Calu3 (cell line): ENCODE measurements around the gene EZR. TPM values are rescaled to one million over a fixed set of nuclear protein-coding genes. Genes with fewer than 3 reads are reported as not detected.

Experiments
- BruUV-seq: library from RNA; stranded (reverse); fragments of 400-500 nt; replicated peaks from 2 replicates; lab custom pipeline; 2021; lab: Mats Ljungman, UMichigan
- CTCF ChIA-PET: fragments of 300-600 bp; sonication (Branson Sonifier 250); formaldehyde crosslinking; loops from one replicate; lab custom pipeline; 2022; ENCODE audit warnings: antibody characterized with exemption; lab: Charles Lee
- DNase-seq: peaks from one replicate; pipeline ENCODE4 v3.0.0; 2022
- H3K27ac Mint-ChIP-seq: one replicate; pipeline ENCODE4 v1.8.0; 2022; ENCODE audit warnings: mixed read lengths; ENCODE audit not compliant: unreplicated experiment
- H3K27me3 Mint-ChIP-seq: one replicate; pipeline ENCODE4 v1.8.0; 2022; ENCODE audit warnings: mixed read lengths; ENCODE audit not compliant: unreplicated experiment
- H3K36me3 Mint-ChIP-seq: one replicate; pipeline ENCODE4 v1.8.0; 2022; ENCODE audit warnings: mild to moderate bottlenecking, moderate library complexity, mixed read lengths; ENCODE audit not compliant: insufficient read depth, unreplicated experiment
- H3K4me1 Mint-ChIP-seq: one replicate; pipeline ENCODE4 v1.8.0; 2022; ENCODE audit warnings: mild to moderate bottlenecking, low read depth, mixed read lengths; ENCODE audit not compliant: unreplicated experiment
- H3K4me3 Mint-ChIP-seq: one replicate; pipeline ENCODE4 v1.8.0; 2022; ENCODE audit warnings: mild to moderate bottlenecking, low read depth, moderate library complexity, mixed read lengths; ENCODE audit not compliant: unreplicated experiment
- H3K9me3 Mint-ChIP-seq: one replicate; pipeline ENCODE4 v1.8.0; 2022; ENCODE audit warnings: low read depth, mixed read lengths; ENCODE audit not compliant: unreplicated experiment
- CTCF ChIP-seq: fragments of 200-600 bp; IDR thresholded peaks from one replicate; pipeline ENCODE4 v1.8.0; 2022; ENCODE audit warnings: antibody characterized with exemption; ENCODE audit not compliant: unreplicated experiment
- intact Hi-C: fragments of 100-400 bp; cut with micrococcal nuclease; formaldehyde crosslinking; loops from one replicate; pipeline ENCODE4 v1.10.0; 2022; ENCODE audit not compliant: unreplicated experiment
- total RNA-seq: library from RNA; stranded (reverse); gene quantifications from 2 replicates; pipeline ENCODE4 v1.2.3, GENCODE V29; 2022

EZR gene
- total RNA-seq, 1 experiment from 2014 or later, result 935 TPM

DNA sequence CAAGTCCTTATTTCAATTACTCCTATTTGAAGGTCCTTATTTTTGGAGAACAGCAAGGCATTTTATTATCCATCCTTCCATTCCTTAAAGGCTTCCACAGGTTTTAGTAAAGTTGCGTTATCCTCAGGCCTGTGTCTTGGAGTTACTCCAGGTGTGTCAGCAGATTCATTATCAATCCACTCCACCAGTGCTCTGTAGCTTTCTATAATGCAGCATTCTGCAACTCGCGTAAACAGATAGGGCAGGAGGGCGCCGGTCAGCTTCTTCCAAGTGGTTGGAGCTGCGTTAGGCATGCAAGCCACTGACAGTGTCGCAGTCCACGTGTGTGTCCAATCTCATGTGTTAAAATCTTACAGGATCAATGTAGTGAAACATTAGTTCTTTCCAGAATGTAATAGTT lies 93.5 kb downstream of the EZR start:
- Mint-ChIP-seq H3K9me3 (peaks cover 5% of the 10 kb centered on the region), H3K27me3 (no peaks in the 10 kb centered on the region), H3K27ac (no peak overlapping the region), H3K36me3 (peaks cover 54% of the 10 kb centered on the region), H3K4me3 (no peak overlapping the region), H3K4me1 (peaks cover 24% of the 10 kb centered on the region)
- BruUV-seq, result no TSS peak
- no peak for DNase-seq
- intact Hi-C loops, result no loop called here
- CTCF ChIA-PET, result no interaction called here
- TF ChIP-seq CTCF, result no peak

DNA sequence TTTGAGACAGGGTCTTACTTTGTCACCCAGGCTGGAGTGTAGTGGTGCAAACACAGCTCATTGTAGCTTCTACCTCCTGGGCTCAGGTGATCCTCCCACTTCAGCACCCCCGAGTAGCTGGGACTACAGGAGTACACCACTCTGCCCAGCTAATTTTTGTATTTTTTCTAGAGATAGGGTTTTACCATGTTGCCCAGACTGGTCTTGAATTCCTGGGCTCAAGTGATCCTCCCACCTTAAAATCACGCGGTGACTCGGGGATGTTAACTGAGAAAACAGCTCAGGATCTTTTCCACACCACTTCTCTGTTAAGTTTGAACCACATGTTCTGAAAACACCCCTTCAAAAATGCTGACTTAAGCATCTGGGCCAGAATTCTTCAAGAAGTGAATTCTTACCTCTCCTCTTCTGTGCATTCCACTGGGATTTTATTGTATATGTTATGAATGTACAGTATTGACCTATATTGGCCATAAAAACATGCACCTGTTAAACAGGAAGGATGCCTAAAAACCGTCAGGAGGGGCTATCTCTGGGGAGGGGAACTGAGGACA lies 96.9 kb downstream of the EZR start:
- BruUV-seq, result no TSS peak
- TF ChIP-seq CTCF, result no peak
- Mint-ChIP-seq H3K4me3 (no peak overlapping the region), H3K27ac (no peak overlapping the region), H3K9me3 (peaks cover 3% of the 10 kb centered on the region), H3K4me1 (peaks cover 43% of the 10 kb centered on the region), H3K36me3 (peaks cover 42% of the 10 kb centered on the region), H3K27me3 (no peaks in the 10 kb centered on the region)
- intact Hi-C loops, result no loop called here
- DNase-seq, result no peak
- CTCF ChIA-PET, result no interaction called here

DNA sequence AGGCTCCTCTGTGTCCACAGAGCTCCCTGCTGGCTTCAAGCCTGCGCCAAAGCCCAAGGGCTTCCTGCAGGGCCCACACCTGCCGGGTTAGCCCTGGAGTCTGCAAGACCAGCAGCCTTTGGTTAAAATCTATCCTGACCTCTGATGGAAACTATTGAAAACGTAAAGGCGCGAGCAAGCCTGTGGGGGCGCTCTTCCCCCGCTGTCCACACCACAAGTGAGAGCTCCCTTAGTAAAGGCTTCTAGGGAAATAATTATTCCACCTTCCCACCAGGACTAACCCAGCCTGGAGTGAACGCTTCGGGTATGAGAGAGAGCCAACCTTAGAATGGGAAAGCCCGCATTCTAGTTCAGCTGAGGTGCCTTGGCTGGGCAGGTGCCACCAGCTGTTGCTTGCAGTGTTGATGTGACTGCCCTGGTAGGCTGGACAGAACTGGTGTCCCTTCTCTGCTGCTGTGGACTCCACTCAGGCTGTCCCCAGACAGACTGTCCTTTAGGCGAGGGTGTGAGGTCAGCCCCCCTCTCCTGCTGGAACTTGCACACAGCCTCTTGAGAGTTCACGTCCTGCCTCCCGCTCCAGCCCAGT lies 100.6 kb downstream of the EZR start:
- BruUV-seq, result no TSS peak
- Mint-ChIP-seq H3K9me3 (no peaks in the 10 kb centered on the region), H3K36me3 (peaks cover 27% of the 10 kb centered on the region), H3K4me3 (no peak overlapping the region), H3K27me3 (no peaks in the 10 kb centered on the region), H3K27ac (peak overlapping the region; percentile 40), H3K4me1 (peaks cover 45% of the 10 kb centered on the region)
- intact Hi-C loops, result loop anchor here (2.0 kb wide), 1 partner anchor 44 kb away; no protein-coding TSS in a partner anchor
- TF ChIP-seq CTCF, result peak; percentile 71
- CTCF ChIA-PET, result interaction anchor here (0.5 to 1.7 kb wide), 7 partner anchors 10 to 282 kb away, joined by 3 to 7 read pairs (median 4); partner anchors contain the start of gene RSPH3
- peak; percentile 62 for DNase-seq

GRCh38 chr6:158717341-158718330 lies 101.5 kb downstream of the EZR start:
- TF ChIP-seq CTCF, result no peak
- no TSS peak for BruUV-seq
- H3K36me3 Mint-ChIP-seq, result peaks cover 27% of the 10 kb centered on the region
- intact Hi-C loops, result loop anchor here (2.0 kb wide), 1 partner anchor 45 kb away; no protein-coding TSS in a partner anchor
- H3K27me3 Mint-ChIP-seq, result no peaks in the 10 kb centered on the region
- no peaks in the 10 kb centered on the region for H3K9me3 Mint-ChIP-seq
- no peak overlapping the region for H3K4me3 Mint-ChIP-seq
- DNase-seq, result no peak
- peaks cover 42% of the 10 kb centered on the region for H3K4me1 Mint-ChIP-seq
- peak overlapping the region; percentile 40 for H3K27ac Mint-ChIP-seq
- CTCF ChIA-PET, result interaction anchor here (1.0 to 1.7 kb wide), 5 partner anchors 9 to 283 kb away, joined by 3 to 7 read pairs (median 5); partner anchors contain the start of gene RSPH3
